Measurements from ENCODE around the gene PLSCR5.

Gene PLSCR5

GRCh38 chr3:146540978-146541377 lies 64.2 kb downstream of the PLSCR5 start:
- no peak overlapping the region for H3K4me3 ChIP-seq (ENCODE audit: low read length)
- DNase-seq (ENCODE audit: low read depth): no peak
- TF ChIP-seq CTCF (conservative IDR thresholded peaks at IDR 0.05; ENCODE audit: low read length): no peak

- TF ChIP-seq CTCF (conservative IDR thresholded peaks at IDR 0.05; ENCODE audit: low read length): no peak
- DNase-seq (ENCODE audit: low read depth): no peak
- no peak overlapping the region for H3K4me3 ChIP-seq (ENCODE audit: low read length)
These were observed 64.9 kb downstream of the PLSCR5 start for GRCh38 chr3:146540236-146540635.

- no peak for TF ChIP-seq CTCF (conservative IDR thresholded peaks at IDR 0.05; ENCODE audit: low read length)
- H3K4me3 ChIP-seq (ENCODE audit: low read length): no peak overlapping the region
- no peak for DNase-seq (ENCODE audit: low read depth)
These were observed 65.8 kb downstream of the PLSCR5 start for GRCh38 chr3:146539315-146539714.

GRCh38 chr3:146537603-146538002 lies 67.5 kb downstream of the PLSCR5 start:
- DNase-seq (ENCODE audit: low read depth): no peak
- H3K4me3 ChIP-seq (ENCODE audit: low read length): no peak overlapping the region
- TF ChIP-seq CTCF (conservative IDR thresholded peaks at IDR 0.05; ENCODE audit: low read length): no peak

- peak; percentile 65 for DNase-seq (ENCODE audit: low read depth)
- TF ChIP-seq CTCF (conservative IDR thresholded peaks at IDR 0.05; ENCODE audit: low read length): no peak
- H3K4me3 ChIP-seq (ENCODE audit: low read length): no peak overlapping the region
These were observed 68.5 kb downstream of the PLSCR5 start for GRCh38 chr3:146536681-146537080.
